Upper lobe of left lung (tissue), 6 donors: ENCODE results near the gene APOBEC2. TPM values are rescaled to one million over a fixed set of nuclear protein-coding genes. Genes with fewer than 3 reads are reported as not detected.

ENCODE experiments used
- ATAC-seq, 2 donors: fragments of 200-7000 bp; cut with Tn5 transposase; one replicate each; pipeline ENCODE4 v1.9.1; 2022; ENCODE audit warnings: mild to moderate bottlenecking in 2 of 2, moderate library complexity in 2 of 2; ENCODE audit not compliant: low FRiP score in 2 of 2
- DNase-seq, 2 donors: peaks; one replicate each; pipeline ENCODE4 v3.0.0-alpha.2; 2019 to 2020
- H3K27ac ChIP-seq, 4 donors: fragments of 200-600 bp; sonication (generic); one replicate each; pipeline ENCODE4 v1.5.1; 2016 to 2019
- H3K27me3 ChIP-seq, 4 donors: fragments of 200-600 bp; sonication (generic); one replicate each; pipeline ENCODE4 v1.5.1; 2017 to 2019
- H3K36me3 ChIP-seq, 4 donors: fragments of 200-600 bp; sonication (generic); one replicate each; pipeline ENCODE4 v1.5.1; 2016 to 2019
- H3K4me1 ChIP-seq, 4 donors: fragments of 200-600 bp; sonication (generic); one replicate each; pipeline ENCODE4 v1.5.1; 2018 to 2019
- H3K4me3 ChIP-seq, 4 donors: fragments of 200-600 bp; sonication (generic); one replicate each; pipeline ENCODE4 v1.5.1; 2017 to 2019; ENCODE audit warnings: mild to moderate bottlenecking in 2 of 4, moderate library complexity in 1 of 4
- H3K9me3 ChIP-seq, 4 donors: fragments of 200-600 bp; sonication (generic); one replicate each; pipeline ENCODE4 v1.5.1; 2018 to 2019
- CTCF ChIP-seq, 6 experiments: fragments of 450-650 bp in 4 of 6; fragments of 200-600 bp in 2 of 6; sonication (generic) in 2 of 6; IDR thresholded peaks; one replicate each; pipeline ENCODE4 v1.5.1; 2016 to 2019; ENCODE audit warnings: antibody characterized with exemption in 6 of 6
- EP300 ChIP-seq, 4 donors: sonication (generic); formaldehyde crosslinking; IDR thresholded peaks; one replicate each; pipeline ENCODE4 v1.5.1; 2017; ENCODE audit warnings: antibody characterized with exemption in 4 of 4, control low read depth in 2 of 4
- POLR2A ChIP-seq, 4 donors: fragments of 450-650 bp; IDR thresholded peaks; one replicate each; pipeline ENCODE4 v1.5.1; 2016 to 2017; ENCODE audit warnings: antibody characterized with exemption in 4 of 4, mild to moderate bottlenecking in 2 of 4
- POLR2AphosphoS5 ChIP-seq, 2 donors: sonication (generic); formaldehyde crosslinking; IDR thresholded peaks; one replicate each; pipeline ENCODE4 v1.5.1; 2017; ENCODE audit warnings: antibody characterized with exemption in 2 of 2
- WGBS, 2 donors: methylation state at CpG; one replicate each; pipeline ENCODE4 v1.1.5; 2017 to 2018; 5-methylcytosine and 5-hydroxymethylcytosine counted together
- total RNA-seq, 6 donors: library from RNA; depleted of rRNA in 4 of 6; stranded (reverse); fragments of >200 nt in 4 of 6; gene quantifications; one replicate each; pipeline versions ENCODE4 v1.1.0 to v1.2.1, GENCODE V29; 2016 to 2021
- donor health status: DM: no; HTN: no; CAD: no; lungs with moderate emphysema.
- donor health status: DM: no; HTN: yes; CAD: no; lungs with severe emphysema.

Gene APOBEC2
- total RNA-seq, 6 donors from 2014 or later = not detected

DNA sequence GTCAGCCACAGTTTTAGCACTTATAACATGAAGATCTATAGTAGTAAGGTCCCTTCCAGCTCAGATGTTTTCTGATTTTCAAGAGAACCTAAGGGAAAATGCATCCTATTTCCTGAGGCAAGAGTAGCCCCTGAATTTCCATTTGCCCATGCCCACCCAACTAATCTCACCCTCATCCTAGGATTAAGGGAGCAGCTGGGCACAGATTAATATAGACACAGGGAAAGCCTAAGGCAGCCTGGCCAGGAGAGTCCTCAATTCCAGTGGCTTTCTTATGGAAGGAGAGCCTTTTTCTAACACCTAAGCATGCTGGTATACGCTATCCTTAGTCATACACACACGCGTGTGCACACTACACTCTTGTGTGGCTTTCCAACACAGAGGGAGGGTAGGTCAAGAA is 1.5 kb downstream of the APOBEC2 start:
- peaks cover 0 to 6% (median 4%) of the 10 kb centered on the region in 4 donors for H3K4me1 ChIP-seq
- TF ChIP-seq POLR2AphosphoS5 (IDR thresholded peaks at IDR 0.05) (no peak), EP300 (IDR thresholded peaks at IDR 0.05) (no peak)
- H3K27me3 ChIP-seq = no peaks in the 10 kb centered on the region
- H3K36me3 ChIP-seq = no peaks in the 10 kb centered on the region
- ATAC-seq = no peak
- H3K9me3 ChIP-seq = no peaks in the 10 kb centered on the region
- H3K4me3 ChIP-seq = no peak overlapping the region
- H3K27ac ChIP-seq = no peak overlapping the region
- no peak for DNase-seq
- 94 to 98% methylated on average over 3 of the region's 3 CpGs for WGBS, 2 donors

DNA sequence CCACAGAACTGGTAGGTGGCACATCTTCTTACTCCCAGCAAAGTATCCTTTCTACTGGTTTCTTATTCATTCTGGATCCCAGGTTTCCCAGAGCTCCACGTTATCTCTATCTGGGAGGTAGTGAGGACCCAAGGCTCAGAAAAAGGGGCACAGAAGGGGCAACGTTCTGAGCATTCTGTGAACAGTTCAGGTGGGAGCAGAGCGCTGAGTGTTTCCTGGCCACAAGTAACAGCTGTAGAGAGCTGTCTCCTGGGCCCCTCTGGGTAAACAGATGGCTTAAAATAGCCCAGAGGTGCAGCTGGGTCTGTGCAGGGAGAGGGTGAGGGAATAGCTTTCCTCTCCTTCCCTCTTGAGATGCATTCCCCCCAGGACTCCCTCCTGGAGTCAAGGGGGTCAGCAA is 2.1 kb downstream of the APOBEC2 start:
- H3K4me1 ChIP-seq = peaks cover 0 to 6% (median 4%) of the 10 kb centered on the region in 4 donors
- ATAC-seq = no peak
- WGBS, 2 donors = 62 to 75% methylated on average over 3 of the region's 3 CpGs

GRCh38 chr6:41056768-41057490 is 3.9 kb downstream of the APOBEC2 start:
- no peak for ATAC-seq
- Histone ChIP-seq H3K27ac (no peak overlapping the region), H3K27me3 (no peaks in the 10 kb centered on the region), H3K4me3 (no peak overlapping the region), H3K36me3 (peaks cover 0 to 5% (median 0%) of the 10 kb centered on the region in 4 donors), H3K4me1 (peaks cover 2 to 10% (median 3%) of the 10 kb centered on the region in 4 donors), H3K9me3 (no peaks in the 10 kb centered on the region)
- TF ChIP-seq POLR2A (IDR thresholded peaks at IDR 0.05) (no peak), EP300 (IDR thresholded peaks at IDR 0.05) (no peak), CTCF (IDR thresholded peaks at IDR 0.05) (no peak), POLR2AphosphoS5 (IDR thresholded peaks at IDR 0.05) (no peak)
- no peak for DNase-seq
- 93 to 95% methylated on average over 4 to 6 of the region's 6 CpGs for WGBS, 2 donors

More for the DNA sequence above, 2.1 kb downstream of the APOBEC2 start:
- DNase-seq = no peak
- H3K27ac ChIP-seq = no peak overlapping the region
- no peaks in the 10 kb centered on the region for H3K36me3 ChIP-seq
- H3K27me3 ChIP-seq = no peaks in the 10 kb centered on the region
- no peak for TF ChIP-seq CTCF (IDR thresholded peaks at IDR 0.05)
- TF ChIP-seq POLR2A (IDR thresholded peaks at IDR 0.05) = no peak
- no peak for TF ChIP-seq POLR2AphosphoS5 (IDR thresholded peaks at IDR 0.05)
- no peak for TF ChIP-seq EP300 (IDR thresholded peaks at IDR 0.05)
- no peaks in the 10 kb centered on the region for H3K9me3 ChIP-seq
- H3K4me3 ChIP-seq = no peak overlapping the region

- DNase-seq (no peak), ATAC-seq (no peak)
- Histone ChIP-seq H3K4me3 (no peak overlapping the region), H3K4me1 (peaks cover 0 to 9% (median 2%) of the 10 kb centered on the region in 4 donors), H3K27ac (no peak overlapping the region), H3K27me3 (no peaks in the 10 kb centered on the region), H3K36me3 (peaks cover 0 to 15% (median 0%) of the 10 kb centered on the region in 4 donors), H3K9me3 (no peaks in the 10 kb centered on the region)
- TF ChIP-seq CTCF (IDR thresholded peaks at IDR 0.05) = no peak
- no peak for TF ChIP-seq POLR2AphosphoS5 (IDR thresholded peaks at IDR 0.05)
- no peak for TF ChIP-seq POLR2A (IDR thresholded peaks at IDR 0.05)
- no peak for TF ChIP-seq EP300 (IDR thresholded peaks at IDR 0.05)
- WGBS, 2 donors = 57 to 78% methylated on average over 2 of the region's 2 CpGs
Measured at GRCh38 chr6:41058783-41059181, 5.8 kb downstream of the APOBEC2 start.

- no peaks in the 10 kb centered on the region for H3K27me3 ChIP-seq
- 86 to 100% methylated on average over 1 of the region's 1 CpG for WGBS, 2 donors
- no peak for TF ChIP-seq CTCF (IDR thresholded peaks at IDR 0.05)
- TF ChIP-seq POLR2AphosphoS5 (IDR thresholded peaks at IDR 0.05) = no peak
- TF ChIP-seq EP300 (IDR thresholded peaks at IDR 0.05) = no peak
- TF ChIP-seq POLR2A (IDR thresholded peaks at IDR 0.05) = no peak
- H3K9me3 ChIP-seq = no peaks in the 10 kb centered on the region
- H3K4me3 ChIP-seq = no peak overlapping the region
- peaks cover 0 to 9% (median 2%) of the 10 kb centered on the region in 4 donors for H3K4me1 ChIP-seq
- H3K27ac ChIP-seq = no peak overlapping the region
- ATAC-seq (no peak), DNase-seq (no peak)
- peaks cover 0 to 23% (median 0%) of the 10 kb centered on the region in 4 donors for H3K36me3 ChIP-seq
Measured at GRCh38 chr6:41059556-41059955, 6.6 kb downstream of the APOBEC2 start.
